Keratinocyte (primary cell): ENCODE data around the gene BTBD17.

Experiments used
- CTCF ChIP-seq, 3 experiments: IDR thresholded peaks in 1 of 3; conservative IDR thresholded peaks in 1 of 3; optimal IDR thresholded peaks in 1 of 3; 2 replicates in 2 of 3; 3 replicates in 1 of 3; pipeline versions ENCODE3 to v1.5.1; 2011; ENCODE audit warnings: low read length in 3 of 3, mild to moderate bottlenecking in 3 of 3, moderate library complexity in 2 of 3, control low read depth in 1 of 3, inconsistent platforms in 1 of 3; ENCODE audit not compliant: insufficient read depth in 2 of 3; ENCODE audit errors: extremely low read depth in 1 of 3
- EZH2 ChIP-seq: IDR thresholded peaks from one replicate; pipeline ENCODE4 v1.6.1; 2012; ENCODE audit warnings: inconsistent platforms, mild to moderate bottlenecking, low read length, moderate library complexity

GRCh38 chr17:74307984-74308773 is 53.5 kb downstream of the BTBD17 start:
- TF ChIP-seq CTCF (optimal IDR thresholded peaks at IDR 0.05 in 1 of 3, IDR thresholded peaks at IDR 0.05 in 1 of 3, conservative IDR thresholded peaks at IDR 0.05 in 1 of 3; ENCODE audit: extremely low read depth in 1 of 3, insufficient read depth in 2 of 3, low read length in 3 of 3) (no peak), EZH2 (no peak)
